H1 (cell line): ENCODE results near the gene IGSF11. TPM values are rescaled to one million over a fixed set of nuclear protein-coding genes. Genes with fewer than 3 reads are reported as not detected.

Source experiments
- ASH2L ChIP-seq: fragments of 200-600, 300-600 bp; sonication (generic); IDR thresholded peaks from one replicate; pipeline ENCODE4 v1.7.1; 2017; ENCODE audit warnings: low read length
- EGR1 ChIP-seq: IDR thresholded peaks from 2 replicates; pipeline ENCODE4 v1.6.1; 2011; ENCODE audit warnings: low read depth, low read length, borderline replicate concordance
- RBBP5 ChIP-seq: IDR thresholded peaks from 2 replicates; pipeline ENCODE4 v1.7.1; 2012; ENCODE audit warnings: low read depth, mild to moderate bottlenecking, inconsistent platforms, low read length, moderate library complexity, borderline replicate concordance
- TAF7 ChIP-seq: optimal IDR thresholded peaks from 2 replicates; pipeline ENCODE3; 2011; ENCODE audit warnings: low read depth, mild to moderate bottlenecking, inconsistent platforms, low read length, moderate library complexity, borderline replicate concordance
- USF2 ChIP-seq: IDR thresholded peaks from 2 replicates; pipeline ENCODE4 v1.6.1; 2011; ENCODE audit warnings: low read length, improper control_type of control experiment
- polyA plus RNA-seq, 7 experiments: library from polyadenylated mRNA; depleted of rRNA in 3 of 7; stranded (reverse) in 5 of 7; unstranded in 2 of 7; fragments of >200 nt in 5 of 7; fragments of 200-250 nt in 2 of 7; gene quantifications; 1 replicate in 5 of 7; 2 replicates in 1 of 7; 4 replicates in 1 of 7; pipeline versions ENCODE4 v1.2.1 to v1.2.3, GENCODE V29; 2011 to 2013; ENCODE audit warnings: missing spikeins in 2 of 7, mixed read lengths in 2 of 7
- total RNA-seq: library from RNA; stranded (reverse); fragmentation: NEBNext Ultra II Directional; extraction: Animal tissue kit (Norgen Biotek cat#: 25700); gene quantifications from 2 replicates; pipeline ENCODE4 v1.2.1, GENCODE V29; 2021
- TF ChIP-seq, protein P1 (sequence below): fragments of 300-600 bp; sonication (generic); IDR thresholded peaks from 2 replicates; pipeline ENCODE4 v1.7.1; 2012; ENCODE audit warnings: low read length, moderate library complexity, mild to moderate bottlenecking, inconsistent platforms; ENCODE audit not compliant: insufficient replicate concordance
- TF ChIP-seq, protein P2 (sequence below): IDR thresholded peaks from 2 replicates; pipeline ENCODE4 v1.6.1; 2012; ENCODE audit warnings: inconsistent platforms
- TF ChIP-seq, protein P3 (sequence below): IDR thresholded peaks from 2 replicates; pipeline ENCODE4 v1.6.1; 2012; ENCODE audit warnings: inconsistent platforms

The IGSF11 gene
- total and polyA plus RNA-seq, 2 of the 8 experiments (the other 6 are each of a cell fraction or from before 2014, with no cell fraction given): 1.1 to 4.1 TPM

- peak; percentile 91 for TF ChIP-seq EGR1
- TF ChIP-seq, protein P1, sequence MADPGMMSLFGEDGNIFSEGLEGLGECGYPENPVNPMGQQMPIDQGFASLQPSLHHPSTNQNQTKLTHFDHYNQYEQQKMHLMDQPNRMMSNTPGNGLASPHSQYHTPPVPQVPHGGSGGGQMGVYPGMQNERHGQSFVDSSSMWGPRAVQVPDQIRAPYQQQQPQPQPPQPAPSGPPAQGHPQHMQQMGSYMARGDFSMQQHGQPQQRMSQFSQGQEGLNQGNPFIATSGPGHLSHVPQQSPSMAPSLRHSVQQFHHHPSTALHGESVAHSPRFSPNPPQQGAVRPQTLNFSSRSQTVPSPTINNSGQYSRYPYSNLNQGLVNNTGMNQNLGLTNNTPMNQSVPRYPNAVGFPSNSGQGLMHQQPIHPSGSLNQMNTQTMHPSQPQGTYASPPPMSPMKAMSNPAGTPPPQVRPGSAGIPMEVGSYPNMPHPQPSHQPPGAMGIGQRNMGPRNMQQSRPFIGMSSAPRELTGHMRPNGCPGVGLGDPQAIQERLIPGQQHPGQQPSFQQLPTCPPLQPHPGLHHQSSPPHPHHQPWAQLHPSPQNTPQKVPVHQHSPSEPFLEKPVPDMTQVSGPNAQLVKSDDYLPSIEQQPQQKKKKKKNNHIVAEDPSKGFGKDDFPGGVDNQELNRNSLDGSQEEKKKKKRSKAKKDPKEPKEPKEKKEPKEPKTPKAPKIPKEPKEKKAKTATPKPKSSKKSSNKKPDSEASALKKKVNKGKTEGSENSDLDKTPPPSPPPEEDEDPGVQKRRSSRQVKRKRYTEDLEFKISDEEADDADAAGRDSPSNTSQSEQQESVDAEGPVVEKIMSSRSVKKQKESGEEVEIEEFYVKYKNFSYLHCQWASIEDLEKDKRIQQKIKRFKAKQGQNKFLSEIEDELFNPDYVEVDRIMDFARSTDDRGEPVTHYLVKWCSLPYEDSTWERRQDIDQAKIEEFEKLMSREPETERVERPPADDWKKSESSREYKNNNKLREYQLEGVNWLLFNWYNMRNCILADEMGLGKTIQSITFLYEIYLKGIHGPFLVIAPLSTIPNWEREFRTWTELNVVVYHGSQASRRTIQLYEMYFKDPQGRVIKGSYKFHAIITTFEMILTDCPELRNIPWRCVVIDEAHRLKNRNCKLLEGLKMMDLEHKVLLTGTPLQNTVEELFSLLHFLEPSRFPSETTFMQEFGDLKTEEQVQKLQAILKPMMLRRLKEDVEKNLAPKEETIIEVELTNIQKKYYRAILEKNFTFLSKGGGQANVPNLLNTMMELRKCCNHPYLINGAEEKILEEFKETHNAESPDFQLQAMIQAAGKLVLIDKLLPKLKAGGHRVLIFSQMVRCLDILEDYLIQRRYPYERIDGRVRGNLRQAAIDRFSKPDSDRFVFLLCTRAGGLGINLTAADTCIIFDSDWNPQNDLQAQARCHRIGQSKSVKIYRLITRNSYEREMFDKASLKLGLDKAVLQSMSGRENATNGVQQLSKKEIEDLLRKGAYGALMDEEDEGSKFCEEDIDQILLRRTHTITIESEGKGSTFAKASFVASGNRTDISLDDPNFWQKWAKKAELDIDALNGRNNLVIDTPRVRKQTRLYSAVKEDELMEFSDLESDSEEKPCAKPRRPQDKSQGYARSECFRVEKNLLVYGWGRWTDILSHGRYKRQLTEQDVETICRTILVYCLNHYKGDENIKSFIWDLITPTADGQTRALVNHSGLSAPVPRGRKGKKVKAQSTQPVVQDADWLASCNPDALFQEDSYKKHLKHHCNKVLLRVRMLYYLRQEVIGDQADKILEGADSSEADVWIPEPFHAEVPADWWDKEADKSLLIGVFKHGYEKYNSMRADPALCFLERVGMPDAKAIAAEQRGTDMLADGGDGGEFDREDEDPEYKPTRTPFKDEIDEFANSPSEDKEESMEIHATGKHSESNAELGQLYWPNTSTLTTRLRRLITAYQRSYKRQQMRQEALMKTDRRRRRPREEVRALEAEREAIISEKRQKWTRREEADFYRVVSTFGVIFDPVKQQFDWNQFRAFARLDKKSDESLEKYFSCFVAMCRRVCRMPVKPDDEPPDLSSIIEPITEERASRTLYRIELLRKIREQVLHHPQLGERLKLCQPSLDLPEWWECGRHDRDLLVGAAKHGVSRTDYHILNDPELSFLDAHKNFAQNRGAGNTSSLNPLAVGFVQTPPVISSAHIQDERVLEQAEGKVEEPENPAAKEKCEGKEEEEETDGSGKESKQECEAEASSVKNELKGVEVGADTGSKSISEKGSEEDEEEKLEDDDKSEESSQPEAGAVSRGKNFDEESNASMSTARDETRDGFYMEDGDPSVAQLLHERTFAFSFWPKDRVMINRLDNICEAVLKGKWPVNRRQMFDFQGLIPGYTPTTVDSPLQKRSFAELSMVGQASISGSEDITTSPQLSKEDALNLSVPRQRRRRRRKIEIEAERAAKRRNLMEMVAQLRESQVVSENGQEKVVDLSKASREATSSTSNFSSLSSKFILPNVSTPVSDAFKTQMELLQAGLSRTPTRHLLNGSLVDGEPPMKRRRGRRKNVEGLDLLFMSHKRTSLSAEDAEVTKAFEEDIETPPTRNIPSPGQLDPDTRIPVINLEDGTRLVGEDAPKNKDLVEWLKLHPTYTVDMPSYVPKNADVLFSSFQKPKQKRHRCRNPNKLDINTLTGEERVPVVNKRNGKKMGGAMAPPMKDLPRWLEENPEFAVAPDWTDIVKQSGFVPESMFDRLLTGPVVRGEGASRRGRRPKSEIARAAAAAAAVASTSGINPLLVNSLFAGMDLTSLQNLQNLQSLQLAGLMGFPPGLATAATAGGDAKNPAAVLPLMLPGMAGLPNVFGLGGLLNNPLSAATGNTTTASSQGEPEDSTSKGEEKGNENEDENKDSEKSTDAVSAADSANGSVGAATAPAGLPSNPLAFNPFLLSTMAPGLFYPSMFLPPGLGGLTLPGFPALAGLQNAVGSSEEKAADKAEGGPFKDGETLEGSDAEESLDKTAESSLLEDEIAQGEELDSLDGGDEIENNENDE: no peak
- no peak for TF ChIP-seq USF2
- TF ChIP-seq, protein P2, sequence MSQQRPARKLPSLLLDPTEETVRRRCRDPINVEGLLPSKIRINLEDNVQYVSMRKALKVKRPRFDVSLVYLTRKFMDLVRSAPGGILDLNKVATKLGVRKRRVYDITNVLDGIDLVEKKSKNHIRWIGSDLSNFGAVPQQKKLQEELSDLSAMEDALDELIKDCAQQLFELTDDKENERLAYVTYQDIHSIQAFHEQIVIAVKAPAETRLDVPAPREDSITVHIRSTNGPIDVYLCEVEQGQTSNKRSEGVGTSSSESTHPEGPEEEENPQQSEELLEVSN: no peak
- TF ChIP-seq TAF7: no peak
- TF ChIP-seq RBBP5: peak; percentile 89
- TF ChIP-seq, protein P3, sequence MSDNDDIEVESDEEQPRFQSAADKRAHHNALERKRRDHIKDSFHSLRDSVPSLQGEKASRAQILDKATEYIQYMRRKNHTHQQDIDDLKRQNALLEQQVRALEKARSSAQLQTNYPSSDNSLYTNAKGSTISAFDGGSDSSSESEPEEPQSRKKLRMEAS: peak; percentile 44; the same call in 1 of the 2 replicates
- TF ChIP-seq ASH2L: peak; percentile 95
Observed at GRCh38 chr3:119034256-119035013, at the start of gene IGSF11 (continued).
